Natural killer cell treated with Interleukin-12 subunit alpha and Interleukin-12 subunit beta and Interleukin-15 and Interleukin-18, amount 100 ng/mL, for 72 hours (primary cell): ENCODE data around the gene DIP2C. TPM values are rescaled to one million over a fixed set of nuclear protein-coding genes. Genes with fewer than 3 reads are reported as not detected.

ENCODE experiments used
- ATAC-seq, 2 donors: fragments of 150-1000 bp; cut with Tn5 transposase in 1 of 2; sonication (Bioruptor Pico), chemical (Tn5 transposase) in 1 of 2; 2 replicates each; pipeline ENCODE4 v1.10.0; 2021
- DNase-seq: peaks from one replicate; pipeline ENCODE4 v3.0.0; 2022; ENCODE audit warnings: low spot score
- H3K27ac Mint-ChIP-seq, 2 donors: 1 replicate in 1 of 2; 2 replicates in 1 of 2; pipeline ENCODE4 v1.8.0; 2022; ENCODE audit warnings: mixed read lengths in 2 of 2, mild to moderate bottlenecking in 1 of 2, moderate library complexity in 1 of 2
- H3K27me3 Mint-ChIP-seq, 2 donors: 1 replicate in 1 of 2; 2 replicates in 1 of 2; pipeline ENCODE4 v1.8.0; 2022; ENCODE audit warnings: mixed read lengths in 2 of 2
- H3K36me3 Mint-ChIP-seq: one replicate; pipeline ENCODE4 v1.8.0; 2022; ENCODE audit warnings: mixed read lengths
- H3K4me1 Mint-ChIP-seq, 2 donors: 1 replicate in 1 of 2; 2 replicates in 1 of 2; pipeline ENCODE4 v1.8.0; 2022; ENCODE audit warnings: low read depth in 2 of 2, mixed read lengths in 2 of 2, mild to moderate bottlenecking in 1 of 2
- H3K4me3 Mint-ChIP-seq: one replicate; pipeline ENCODE4 v1.8.0; 2022; ENCODE audit warnings: mixed read lengths
- H3K9me3 Mint-ChIP-seq: 2 replicates; pipeline ENCODE4 v1.8.0; 2022; ENCODE audit warnings: mixed read lengths
- total RNA-seq, 2 donors: library from RNA; stranded (reverse); gene quantifications; one replicate each; pipeline ENCODE4 v1.2.3, GENCODE V29; 2022

Gene DIP2C
- total RNA-seq, 2 donors from 2014 or later = 0.57 to 0.98 TPM

DNA sequence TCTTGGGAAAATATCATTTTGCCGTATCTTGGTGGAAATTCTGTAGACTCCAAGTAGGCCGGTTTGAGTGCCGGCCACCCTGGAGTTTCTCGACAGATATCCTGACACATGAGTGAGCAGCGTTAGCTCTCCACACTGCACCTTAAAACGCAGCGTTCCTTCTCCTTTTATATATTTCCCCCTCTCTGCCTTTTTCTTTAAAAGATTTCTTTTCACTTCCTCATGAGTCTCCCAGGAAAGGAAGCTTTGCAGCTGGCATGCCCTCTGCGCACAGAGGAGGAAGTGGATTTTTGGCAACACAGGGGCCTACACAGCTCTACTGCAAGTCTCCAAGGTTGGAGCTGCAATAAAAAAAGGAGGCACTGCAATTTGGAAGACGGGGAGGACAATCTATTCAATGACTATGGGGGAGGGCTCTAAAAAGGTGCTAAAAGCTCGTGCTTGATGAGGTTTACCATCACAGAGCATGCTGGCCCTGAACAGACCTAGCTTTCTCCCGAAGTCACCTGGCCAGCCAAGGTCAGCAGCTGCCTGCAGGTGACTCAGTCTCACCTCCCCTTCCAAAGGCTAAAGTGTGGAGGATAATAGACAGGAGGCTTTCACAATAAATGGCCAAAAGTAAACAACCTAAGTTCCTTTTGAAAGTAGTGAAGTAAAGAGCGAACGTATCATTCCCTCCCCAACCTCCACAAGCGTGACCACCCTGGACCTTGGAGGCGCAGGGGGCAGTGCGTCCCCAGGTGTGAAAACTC lies 301.4 kb downstream of the DIP2C start:
- no peak overlapping the region for H3K4me3 Mint-ChIP-seq
- DNase-seq (no peak), ATAC-seq (no peak)
- H3K27me3 Mint-ChIP-seq = peaks cover 0 to 15% of the 10 kb centered on the region in 2 donors
- H3K9me3 Mint-ChIP-seq = no peaks in the 10 kb centered on the region
- no peak overlapping the region for H3K27ac Mint-ChIP-seq
- H3K36me3 Mint-ChIP-seq = no peaks in the 10 kb centered on the region
- peaks cover 12 to 14% of the 10 kb centered on the region in 2 donors for H3K4me1 Mint-ChIP-seq

- Mint-ChIP-seq H3K4me1 (peaks cover 7 to 15% of the 10 kb centered on the region in 2 donors), H3K9me3 (no peaks in the 10 kb centered on the region), H3K27me3 (peaks cover 0 to 15% of the 10 kb centered on the region in 2 donors), H3K27ac (no peak overlapping the region), H3K36me3 (no peaks in the 10 kb centered on the region), H3K4me3 (no peak overlapping the region)
- no peak for DNase-seq
- no peak for ATAC-seq
These were observed 301.9 kb downstream of the DIP2C start for GRCh38 chr10:387593-387891.

GRCh38 chr10:386771-387592 lies 302.5 kb downstream of the DIP2C start:
- Mint-ChIP-seq H3K9me3 (no peaks in the 10 kb centered on the region), H3K4me3 (no peak overlapping the region), H3K27me3 (peaks cover under 1 to 15% of the 10 kb centered on the region in 2 donors), H3K36me3 (no peaks in the 10 kb centered on the region), H3K27ac (no peak overlapping the region), H3K4me1 (peaks cover 12 to 19% of the 10 kb centered on the region in 2 donors)
- ATAC-seq (no peak), DNase-seq (no peak)

GRCh38 chr10:385571-386300 lies 303.7 kb downstream of the DIP2C start:
- Mint-ChIP-seq H3K4me1 (peaks cover 22 to 27% of the 10 kb centered on the region in 2 donors), H3K4me3 (no peak overlapping the region), H3K27me3 (peaks cover 7 to 19% of the 10 kb centered on the region in 2 donors), H3K27ac (no peak overlapping the region), H3K36me3 (peaks cover 5% of the 10 kb centered on the region), H3K9me3 (no peaks in the 10 kb centered on the region)
- ATAC-seq = no peak
- no peak for DNase-seq

DNA sequence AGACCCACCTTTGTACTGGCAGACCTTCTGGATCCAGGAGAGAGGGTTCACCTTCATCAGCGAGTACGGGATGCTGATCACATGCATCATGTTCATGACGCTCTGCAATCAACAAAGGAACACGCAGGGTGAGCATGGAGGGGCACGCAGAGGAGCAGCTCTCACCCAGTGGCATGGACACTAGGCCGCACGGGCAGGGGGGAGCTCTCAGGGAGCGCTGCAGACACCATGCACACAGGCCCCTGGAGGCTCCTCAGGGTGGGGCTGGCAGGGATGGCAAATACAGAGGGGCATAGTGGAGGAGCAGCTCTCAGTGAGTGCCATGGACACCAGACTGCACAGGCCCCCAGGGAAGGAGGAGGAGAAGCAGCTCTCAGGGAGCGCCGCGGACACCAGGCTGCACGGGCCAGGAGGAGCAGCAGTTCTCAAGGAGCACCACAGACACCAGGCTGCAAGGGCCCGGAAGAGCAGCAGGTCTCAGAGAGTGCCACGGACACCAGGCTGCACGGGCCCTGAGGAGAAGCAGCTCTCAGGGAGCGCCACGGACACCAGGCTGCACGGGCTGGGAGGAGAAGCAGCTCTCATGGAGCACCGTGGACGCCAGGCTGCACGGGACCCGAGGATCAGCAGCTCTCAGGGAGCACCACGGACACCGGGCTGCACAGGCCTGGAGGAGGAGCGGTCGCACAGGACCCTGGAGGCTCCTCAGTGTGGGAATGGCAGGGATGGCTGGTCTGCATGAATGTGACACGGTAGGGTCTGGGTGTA lies 304.7 kb downstream of the DIP2C start:
- ATAC-seq (peak in 1 of 2 donors; percentile 30), DNase-seq (no peak)
- Mint-ChIP-seq H3K9me3 (no peaks in the 10 kb centered on the region), H3K4me1 (peaks cover 22 to 27% of the 10 kb centered on the region in 2 donors), H3K36me3 (peaks cover 5% of the 10 kb centered on the region), H3K27ac (no peak overlapping the region), H3K4me3 (no peak overlapping the region), H3K27me3 (peaks cover 12 to 22% of the 10 kb centered on the region in 2 donors)

DNA sequence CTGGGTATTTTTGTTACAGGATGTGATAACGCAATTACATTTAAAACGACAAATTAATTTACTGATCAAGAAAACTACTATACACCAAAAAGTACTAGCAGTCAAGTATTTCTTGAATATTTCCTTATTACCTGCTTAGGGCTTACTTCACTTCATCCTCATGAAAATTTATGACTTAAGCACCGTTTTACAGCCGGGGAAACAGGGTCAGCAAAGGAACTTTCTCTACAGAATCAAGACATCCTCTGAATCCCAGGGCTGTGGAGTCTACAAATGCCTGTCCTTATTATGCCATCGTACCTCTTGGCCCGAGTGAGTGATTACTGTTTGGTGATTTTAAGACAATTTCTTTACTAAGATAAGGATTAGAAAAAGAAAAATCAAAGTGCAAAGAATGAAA lies 305.9 kb downstream of the DIP2C start:
- H3K9me3 Mint-ChIP-seq = no peaks in the 10 kb centered on the region
- H3K27ac Mint-ChIP-seq = peak overlapping the region in 1 of 2 donors; percentile 5
- ATAC-seq (no peak), DNase-seq (no peak)
- no peak overlapping the region for H3K4me3 Mint-ChIP-seq
- peaks cover 22 to 28% of the 10 kb centered on the region in 2 donors for H3K4me1 Mint-ChIP-seq
- peaks cover 15 to 22% of the 10 kb centered on the region in 2 donors for H3K27me3 Mint-ChIP-seq
- peaks cover 5% of the 10 kb centered on the region for H3K36me3 Mint-ChIP-seq

DNA sequence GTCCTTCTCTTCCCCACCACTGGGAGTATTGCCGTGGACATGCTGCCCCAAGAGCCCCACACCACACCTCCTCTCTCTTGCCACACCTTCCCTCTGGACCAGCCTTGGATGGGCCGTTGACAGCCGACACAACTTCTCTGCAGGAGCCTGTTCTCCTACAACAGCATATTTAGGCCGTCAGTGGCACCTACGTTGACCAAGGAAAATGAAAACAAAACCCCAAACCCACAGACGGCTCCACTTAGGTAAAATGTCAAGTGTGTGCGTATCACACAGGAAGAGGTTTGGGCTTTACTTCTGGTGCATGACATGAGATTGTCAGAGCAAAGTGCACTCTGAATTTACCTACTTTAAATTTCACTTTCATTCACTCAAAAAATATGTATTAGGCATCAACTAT lies 307.7 kb downstream of the DIP2C start:
- DNase-seq = no peak
- Mint-ChIP-seq H3K4me1 (peaks cover 28 to 30% of the 10 kb centered on the region in 2 donors), H3K27me3 (peaks cover 21 to 26% of the 10 kb centered on the region in 2 donors), H3K4me3 (peak overlapping the region; percentile 78), H3K9me3 (peaks cover 3% of the 10 kb centered on the region), H3K27ac (peak overlapping the region; percentile 15 to 31), H3K36me3 (peaks cover 5% of the 10 kb centered on the region)
- peak; percentile 84 to 89 for ATAC-seq

DNA sequence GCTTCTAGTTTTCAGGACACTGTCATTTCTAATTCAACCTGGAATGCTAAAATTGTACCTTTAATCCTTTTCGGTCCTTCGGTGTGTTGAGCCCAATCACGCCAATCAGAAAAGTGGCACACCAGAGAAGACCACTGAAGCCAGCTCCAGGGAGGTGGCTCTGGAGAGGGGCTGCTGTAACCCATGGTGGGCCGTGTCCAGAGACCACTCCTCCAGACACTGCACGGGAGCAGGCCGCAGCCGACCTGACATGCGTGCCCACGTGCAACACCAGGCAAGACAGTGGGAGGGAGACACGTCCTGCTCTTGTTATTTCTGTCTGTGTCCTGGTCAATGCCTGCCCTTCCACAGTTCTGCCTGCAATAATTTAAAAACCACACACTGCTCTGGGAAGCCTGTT lies 308.1 kb downstream of the DIP2C start:
- H3K36me3 Mint-ChIP-seq = peaks cover 5% of the 10 kb centered on the region
- peaks cover 18 to 26% of the 10 kb centered on the region in 2 donors for H3K27me3 Mint-ChIP-seq
- peaks cover 27 to 29% of the 10 kb centered on the region in 2 donors for H3K4me1 Mint-ChIP-seq
- peak overlapping the region; percentile 78 for H3K4me3 Mint-ChIP-seq
- no peak for ATAC-seq
- H3K27ac Mint-ChIP-seq = peak overlapping the region in 1 of 2 donors; percentile 31
- peaks cover 3% of the 10 kb centered on the region for H3K9me3 Mint-ChIP-seq
- DNase-seq = no peak

- Mint-ChIP-seq H3K4me3 (no peak overlapping the region), H3K27me3 (peaks cover 18 to 32% of the 10 kb centered on the region in 2 donors), H3K4me1 (peaks cover 27 to 29% of the 10 kb centered on the region in 2 donors), H3K27ac (no peak overlapping the region), H3K36me3 (peaks cover 8% of the 10 kb centered on the region), H3K9me3 (peaks cover 3% of the 10 kb centered on the region)
- no peak for ATAC-seq
- DNase-seq = no peak
These were observed 309.0 kb downstream of the DIP2C start for GRCh38 chr10:380313-380940.

DNA sequence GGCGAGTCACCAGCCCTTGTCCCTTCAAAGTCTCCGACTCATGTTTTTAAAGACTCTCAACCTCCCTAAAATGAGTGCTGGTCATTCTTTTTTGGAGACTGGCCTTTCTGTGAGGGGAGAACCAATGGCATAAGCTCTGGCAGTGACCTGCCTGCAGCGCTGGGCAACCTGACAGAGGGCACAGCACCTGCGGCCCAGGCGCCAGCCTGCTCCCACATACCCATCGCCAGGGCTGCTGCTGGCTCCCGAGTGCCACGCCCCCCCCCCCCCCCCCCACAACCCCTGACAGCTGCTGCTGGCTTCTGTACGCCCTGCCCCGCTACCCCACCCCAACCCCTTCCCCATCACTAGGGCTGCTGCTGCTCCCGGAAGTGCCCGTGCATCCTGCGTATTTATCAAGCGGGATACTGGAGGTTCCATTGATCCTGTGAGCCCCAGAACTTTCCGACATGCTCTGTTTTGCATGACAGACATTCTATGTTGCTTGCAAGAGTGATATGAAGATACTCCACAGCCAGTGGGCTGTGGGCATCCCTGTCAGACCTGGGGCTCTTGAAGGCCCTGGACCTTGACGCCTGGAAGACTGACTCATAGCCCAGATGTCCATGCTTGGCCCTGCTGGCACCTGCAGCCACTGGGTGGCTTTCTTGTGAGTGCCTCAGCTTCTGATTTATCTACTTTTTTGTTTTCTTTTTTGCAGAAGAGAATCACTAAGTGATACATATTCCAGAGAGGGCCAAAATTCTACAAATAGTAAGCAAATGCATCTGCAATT lies 310.4 kb downstream of the DIP2C start:
- Mint-ChIP-seq H3K4me3 (no peak overlapping the region), H3K4me1 (peaks cover 27 to 29% of the 10 kb centered on the region in 2 donors), H3K27me3 (peaks cover 21 to 36% of the 10 kb centered on the region in 2 donors), H3K36me3 (peaks cover 13% of the 10 kb centered on the region), H3K27ac (no peak overlapping the region), H3K9me3 (peaks cover 3% of the 10 kb centered on the region)
- ATAC-seq (no peak), DNase-seq (no peak)

GRCh38 chr10:378230-378929 lies 311.1 kb downstream of the DIP2C start:
- Mint-ChIP-seq H3K9me3 (peaks cover 3% of the 10 kb centered on the region), H3K4me1 (peaks cover 27 to 29% of the 10 kb centered on the region in 2 donors), H3K36me3 (peaks cover 13% of the 10 kb centered on the region), H3K4me3 (no peak overlapping the region), H3K27me3 (peaks cover 19 to 36% of the 10 kb centered on the region in 2 donors), H3K27ac (no peak overlapping the region)
- no peak for DNase-seq
- ATAC-seq = no peak

DNA sequence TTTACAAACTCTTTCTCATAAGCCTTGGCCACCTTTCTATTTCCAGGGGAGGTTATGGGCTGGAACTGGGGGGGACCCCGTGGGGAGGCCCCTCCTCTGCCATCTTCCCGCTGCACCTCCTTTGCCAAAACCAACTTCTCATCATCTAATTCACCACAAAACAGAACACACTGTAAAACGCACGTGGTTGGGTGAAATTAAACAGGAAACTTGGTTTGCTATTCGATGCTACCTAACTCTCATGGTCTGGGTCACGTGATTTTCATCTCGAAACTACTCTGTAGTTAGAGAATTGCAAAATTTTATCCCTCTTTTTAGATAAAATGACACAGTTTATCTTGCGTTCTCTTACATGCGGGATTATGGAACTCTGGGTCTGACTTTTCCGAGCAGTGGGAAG lies 312.2 kb downstream of the DIP2C start:
- ATAC-seq = no peak
- H3K36me3 Mint-ChIP-seq = peaks cover 13% of the 10 kb centered on the region
- H3K4me1 Mint-ChIP-seq = peaks cover 24 to 25% of the 10 kb centered on the region in 2 donors
- no peak for DNase-seq
- peaks cover 3% of the 10 kb centered on the region for H3K9me3 Mint-ChIP-seq
- peaks cover 21 to 36% of the 10 kb centered on the region in 2 donors for H3K27me3 Mint-ChIP-seq
- no peak overlapping the region for H3K4me3 Mint-ChIP-seq
- H3K27ac Mint-ChIP-seq = no peak overlapping the region
